Adrenal gland (tissue), 12 donors: ENCODE results near the gene VPS50. TPM values are rescaled to one million over a fixed set of nuclear protein-coding genes. Genes with fewer than 3 reads are reported as not detected.
A peak's percentile ranks its signal among the peaks of the same experiment; 100 is the strongest.

Experiments used
- DNase-seq, 7 donors: peaks; one replicate each; pipeline ENCODE4 v3.0.0-alpha.2; 2019 to 2020
- H3K27ac ChIP-seq, 5 donors: fragments of 200-600 bp; sonication (generic) in 4 of 5; 1 replicate in 3 of 5; 2 replicates in 2 of 5; pipeline versions ENCODE4 v1.5.1 to v1.8.0; 2016 to 2020; ENCODE audit warnings: mild to moderate bottlenecking in 1 of 5
- H3K27me3 ChIP-seq: fragments of 200-600 bp; 2 replicates; pipeline ENCODE4 v1.8.0; 2021
- H3K36me3 ChIP-seq, 2 donors: fragments of 200-600 bp; replicated peaks in 1 of 2; 1 replicate in 1 of 2; 2 replicates in 1 of 2; pipeline versions ENCODE4 v1.5.1 to v1.8.0; 2018 to 2022
- H3K4me1 ChIP-seq, 2 donors: fragments of 200-600 bp; replicated peaks in 1 of 2; 1 replicate in 1 of 2; 2 replicates in 1 of 2; pipeline versions ENCODE4 v1.5.1 to v1.8.0; 2018 to 2021
- H3K4me3 ChIP-seq, 4 donors: fragments of 200-600 bp; sonication (generic) in 3 of 4; one replicate each; pipeline ENCODE4 v1.5.1; 2016 to 2018
- H3K9me3 ChIP-seq, 3 donors: fragments of 200-600 bp; sonication (generic) in 1 of 3; replicated peaks in 1 of 3; 1 replicate in 2 of 3; 2 replicates in 1 of 3; pipeline versions ENCODE4 v1.5.1 to v1.8.0; 2016 to 2021
- POLR2A ChIP-seq, 2 donors: fragments of 450-650 bp; IDR thresholded peaks; one replicate each; pipeline ENCODE4 v1.6.1; 2017; ENCODE audit warnings: antibody characterized with exemption in 2 of 2, mild to moderate bottlenecking in 2 of 2, moderate library complexity in 1 of 2
- WGBS, 4 donors: extraction: QIAGEN DNeasy Blood & Tissue Kit in 2 of 4; methylation state at CpG; one replicate each; pipeline versions ENCODE4 v1.1.5 to v1.1.7; 2013 to 2017; 5-methylcytosine and 5-hydroxymethylcytosine counted together
- intact Hi-C, 2 donors: fragments of 100-400 bp; cut with DNase I; formaldehyde crosslinking; loops; one replicate each; pipeline versions ENCODE4 v1.14.1 to v1.15.0; 2022 to 2023
- polyA plus RNA-seq, 3 donors: library from polyadenylated mRNA; stranded (reverse); fragments of 200-250 nt in 2 of 3; fragments of 350-450 nt in 1 of 3; fragmentation: Illumina TruSeq in 1 of 3; extraction: RNeasy Lipid Tissue Mini Kit (QIAGEN cat#74804) in 1 of 3; gene quantifications; one replicate each; pipeline ENCODE4 v1.2.3, GENCODE V29; 2013 to 2014
- total RNA-seq, 9 donors: library from RNA; depleted of rRNA in 4 of 9; stranded (reverse); fragments of >200 nt in 4 of 9; fragments of 120-200 nt in 1 of 9; fragmentation: NEBNext Ultra II Directional in 1 of 9; extraction: Animal tissue kit (Norgen Biotek cat#: 25700) in 1 of 9; gene quantifications; one replicate each; pipeline versions ENCODE4 v1.1.0 to v1.2.4, GENCODE V29; 2013 to 2023
- TF ChIP-seq, protein P1 (sequence below), 6 experiments: fragments of 450-650 bp in 4 of 6; fragments of 200-600 bp in 2 of 6; sonication (generic) in 1 of 6; IDR thresholded peaks; 1 replicate in 5 of 6; 2 replicates in 1 of 6; pipeline versions ENCODE4 v1.5.1 to v1.8.0; 2016 to 2021; ENCODE audit warnings: antibody characterized with exemption in 6 of 6, mild to moderate bottlenecking in 2 of 6, moderate library complexity in 1 of 6
- donor health status: healthy with polysubstance abuse.
- donor health status: Bipolar disorder and iron deficiency.
- donor health status: DM: yes; HTN: yes; CAD: no.
- donor health status: DM: no; HTN: no; CAD: no.
- donor health status: DM: no; HTN: no; CAD: no.
- donor health status: DM: yes; HTN: yes; CAD: no.

Gene VPS50
- total and polyA plus RNA-seq, 12 donors = 6.9 to 60.6 (median 24.0) TPM

DNA sequence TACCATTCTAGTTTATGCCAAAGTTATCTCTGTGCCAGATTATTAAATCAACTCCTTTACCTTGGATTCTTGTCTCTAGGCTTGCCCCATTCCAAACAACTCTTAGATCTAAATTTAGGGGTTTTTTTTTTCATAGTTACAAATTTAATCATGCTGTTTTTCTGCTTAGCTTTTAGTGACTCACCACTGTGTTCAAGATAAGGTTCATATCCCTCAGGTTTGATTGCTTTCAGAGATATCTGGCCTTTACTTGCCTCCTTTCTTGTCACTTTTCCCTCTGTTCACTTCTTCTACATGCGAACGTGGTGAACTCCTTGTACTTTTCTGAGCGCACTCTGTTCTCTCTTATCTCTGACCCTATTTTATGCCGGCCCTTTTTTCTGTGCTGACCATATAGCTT lies 78.2 kb downstream of the VPS50 start:
- H3K27ac ChIP-seq = peak overlapping the region in 1 of 5 donors; percentile 42
- no peaks in the 10 kb centered on the region for H3K36me3 ChIP-seq
- 43 to 50% (median 46%) methylated on average over 4 of the region's 4 CpGs for WGBS, 4 donors
- no peaks in the 10 kb centered on the region for H3K27me3 ChIP-seq
- intact Hi-C loops = no loop called here
- no peak for DNase-seq
- peaks cover 4 to 7% of the 10 kb centered on the region in 2 donors for H3K4me1 ChIP-seq
- H3K4me3 ChIP-seq = peak overlapping the region in 1 of 4 donors; percentile 11
- no peaks in the 10 kb centered on the region for H3K9me3 ChIP-seq
- no peak for TF ChIP-seq POLR2A (IDR thresholded peaks at IDR 0.05)
- TF ChIP-seq, protein P1, sequence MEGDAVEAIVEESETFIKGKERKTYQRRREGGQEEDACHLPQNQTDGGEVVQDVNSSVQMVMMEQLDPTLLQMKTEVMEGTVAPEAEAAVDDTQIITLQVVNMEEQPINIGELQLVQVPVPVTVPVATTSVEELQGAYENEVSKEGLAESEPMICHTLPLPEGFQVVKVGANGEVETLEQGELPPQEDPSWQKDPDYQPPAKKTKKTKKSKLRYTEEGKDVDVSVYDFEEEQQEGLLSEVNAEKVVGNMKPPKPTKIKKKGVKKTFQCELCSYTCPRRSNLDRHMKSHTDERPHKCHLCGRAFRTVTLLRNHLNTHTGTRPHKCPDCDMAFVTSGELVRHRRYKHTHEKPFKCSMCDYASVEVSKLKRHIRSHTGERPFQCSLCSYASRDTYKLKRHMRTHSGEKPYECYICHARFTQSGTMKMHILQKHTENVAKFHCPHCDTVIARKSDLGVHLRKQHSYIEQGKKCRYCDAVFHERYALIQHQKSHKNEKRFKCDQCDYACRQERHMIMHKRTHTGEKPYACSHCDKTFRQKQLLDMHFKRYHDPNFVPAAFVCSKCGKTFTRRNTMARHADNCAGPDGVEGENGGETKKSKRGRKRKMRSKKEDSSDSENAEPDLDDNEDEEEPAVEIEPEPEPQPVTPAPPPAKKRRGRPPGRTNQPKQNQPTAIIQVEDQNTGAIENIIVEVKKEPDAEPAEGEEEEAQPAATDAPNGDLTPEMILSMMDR (IDR thresholded peaks at IDR 0.05) = no peak

DNA sequence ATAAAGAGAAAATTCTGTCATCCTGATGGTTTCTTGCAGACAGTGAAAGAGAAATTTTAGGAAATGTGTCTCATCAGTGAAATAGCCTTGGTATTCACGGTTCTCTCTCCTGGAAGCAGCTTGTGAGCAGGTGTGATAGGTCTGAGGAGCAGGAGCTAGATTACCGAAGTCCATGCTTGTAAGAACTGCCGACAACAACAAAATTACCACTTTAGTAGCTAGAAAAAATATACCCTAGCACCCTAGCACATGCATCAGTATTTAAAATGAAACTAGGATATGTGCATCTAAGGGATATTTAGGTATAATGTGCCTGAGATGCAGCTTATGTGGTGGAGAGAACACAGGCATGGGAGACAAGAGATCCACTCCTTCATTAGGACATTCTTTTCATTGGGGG lies 82.3 kb downstream of the VPS50 start:
- H3K36me3 ChIP-seq = no peaks in the 10 kb centered on the region
- TF ChIP-seq, protein P1 (IDR thresholded peaks at IDR 0.05) = no peak
- TF ChIP-seq POLR2A (IDR thresholded peaks at IDR 0.05) = no peak
- intact Hi-C loops = no loop called here

DNA sequence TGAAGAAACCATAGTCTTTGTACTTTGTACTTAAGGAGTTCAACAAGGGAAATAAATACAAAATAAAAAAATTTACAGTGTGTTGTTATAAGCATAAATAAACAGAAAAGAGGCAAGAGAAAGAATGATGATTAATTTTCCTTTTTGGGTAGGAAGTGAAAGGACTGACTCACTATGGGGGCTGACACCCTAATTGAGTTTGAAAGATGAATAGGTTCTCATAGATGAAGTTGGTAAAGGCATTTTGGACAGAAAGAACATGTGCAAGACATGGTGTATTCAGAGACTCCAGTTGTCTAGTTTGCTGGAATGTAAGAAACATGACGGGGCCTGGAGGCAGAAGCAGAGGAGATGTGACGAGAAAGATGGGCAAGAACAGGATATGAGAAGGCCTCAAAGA lies 83.7 kb downstream of the VPS50 start:
- Histone ChIP-seq H3K27me3 (no peaks in the 10 kb centered on the region), H3K4me1 (no peaks in the 10 kb centered on the region), H3K4me3 (no peak overlapping the region), H3K27ac (no peak overlapping the region), H3K9me3 (no peaks in the 10 kb centered on the region), H3K36me3 (no peaks in the 10 kb centered on the region)
- no peak for DNase-seq
- intact Hi-C loops = no loop called here
- 91 to 100% (median 96%) methylated on average over 2 of the region's 2 CpGs for WGBS, 4 donors
- TF ChIP-seq, protein P1 (IDR thresholded peaks at IDR 0.05) = no peak
- no peak for TF ChIP-seq POLR2A (IDR thresholded peaks at IDR 0.05)

More for the DNA sequence above, 82.3 kb downstream of the VPS50 start:
- Histone ChIP-seq H3K4me3 (no peak overlapping the region), H3K27ac (no peak overlapping the region), H3K9me3 (no peaks in the 10 kb centered on the region), H3K4me1 (peaks cover 4 to 7% of the 10 kb centered on the region in 2 donors), H3K27me3 (no peaks in the 10 kb centered on the region)
- no peak for DNase-seq
- WGBS, 4 donors = 87 to 98% (median 93%) methylated on average over 3 of the region's 3 CpGs

DNA sequence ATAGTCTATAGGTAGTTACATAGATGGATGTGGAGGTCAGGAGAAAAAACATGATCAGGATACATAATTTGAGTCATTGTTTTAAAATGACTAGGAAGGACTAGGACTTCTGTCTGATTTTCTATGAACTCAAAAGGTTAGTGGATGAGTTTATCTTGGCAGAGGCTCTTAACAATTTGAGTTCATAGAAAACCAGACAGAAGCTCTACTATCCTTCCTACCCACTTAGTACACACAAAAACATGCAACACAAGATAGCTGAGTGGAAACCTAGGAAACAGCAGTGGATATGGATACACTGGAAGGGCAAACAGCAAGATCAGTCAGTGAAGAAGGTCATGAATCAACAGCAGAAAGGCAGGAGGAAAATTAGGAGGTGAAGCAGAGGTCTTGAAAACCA lies 84.6 kb downstream of the VPS50 start:
- intact Hi-C loops = no loop called here
- H3K27ac ChIP-seq = no peak overlapping the region
- H3K4me1 ChIP-seq = no peaks in the 10 kb centered on the region
- no peak overlapping the region for H3K4me3 ChIP-seq
- no peaks in the 10 kb centered on the region for H3K36me3 ChIP-seq
- no peaks in the 10 kb centered on the region for H3K27me3 ChIP-seq
- H3K9me3 ChIP-seq = no peaks in the 10 kb centered on the region
- TF ChIP-seq, protein P1 (IDR thresholded peaks at IDR 0.05) = no peak
- no peak for TF ChIP-seq POLR2A (IDR thresholded peaks at IDR 0.05)
- no peak for DNase-seq
